ENCODE results near the gene GNE.
"Not testable (repeated sequence)": the region's sequence is repeated elsewhere in the genome, so short reads cannot be mapped to it uniquely, and the experiment has no call there.

GNE gene

DNA sequence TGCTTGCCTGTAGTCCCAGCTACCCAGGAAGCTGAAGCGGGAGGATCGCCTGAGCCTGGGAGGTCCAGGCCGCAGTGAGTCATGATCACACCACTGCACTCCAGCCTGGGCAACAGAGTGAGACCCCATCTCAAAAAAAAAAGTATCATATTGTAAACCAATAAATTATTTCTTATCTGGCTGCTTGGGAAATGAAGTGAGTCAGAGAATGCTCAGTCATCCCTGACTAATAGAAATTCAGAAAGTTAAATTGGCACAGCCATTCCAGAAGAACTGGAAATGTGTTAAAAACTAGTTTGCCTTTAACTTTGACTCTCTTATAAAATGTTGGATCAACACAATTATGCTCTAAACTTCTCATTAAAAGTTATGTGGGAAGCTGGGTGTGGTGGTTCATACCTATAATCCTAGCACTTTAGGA is 9.8 kb upstream of the GNE start:
- in situ Hi-C loops (cut with HindIII; ENCODE audit: low sequenced_read_pairs): no loop called here

GRCh38 chr9:36264896-36265295 is 6.6 kb upstream of the GNE start:
- in situ Hi-C loops (cut with HindIII; ENCODE audit: low sequenced_read_pairs): no loop called here

GRCh38 chr9:36263683-36264082 is 5.4 kb upstream of the GNE start:
- in situ Hi-C loops (cut with HindIII; ENCODE audit: low sequenced_read_pairs): no loop called here

GRCh38 chr9:36258996-36259533 is 817 bp upstream of the GNE start:
- in situ Hi-C loops (cut with HindIII; ENCODE audit: low sequenced_read_pairs): no loop called here

- in situ Hi-C loops (cut with HindIII; ENCODE audit: low sequenced_read_pairs): no loop called here
Observed at GRCh38 chr9:36251428-36251827, 6.8 kb downstream of the GNE start.

DNA sequence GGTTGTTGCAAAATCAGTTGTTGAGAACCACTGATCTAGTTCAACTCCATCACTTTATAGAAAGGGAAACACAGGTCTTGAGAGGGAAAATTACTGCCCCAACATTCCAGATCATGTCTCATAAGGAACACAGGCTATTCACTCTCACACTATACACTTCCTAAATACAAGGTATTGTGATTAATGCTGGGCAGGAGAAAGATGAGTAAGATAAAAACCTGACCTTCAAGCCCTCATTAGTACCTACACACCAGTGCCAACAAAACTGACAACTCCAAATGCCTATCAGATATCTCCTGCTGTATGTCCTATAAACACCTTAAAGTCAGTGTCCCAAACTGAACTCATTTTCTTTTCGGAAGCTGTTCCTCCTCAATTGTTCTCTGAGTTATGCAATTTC is 8.2 kb downstream of the GNE start:
- in situ Hi-C loops (cut with HindIII; ENCODE audit: low sequenced_read_pairs): no loop called here

- in situ Hi-C loops (cut with HindIII; ENCODE audit: low sequenced_read_pairs): no loop called here
Observed at GRCh38 chr9:36249189-36249588, 9.1 kb downstream of the GNE start.

- in situ Hi-C loops (cut with HindIII; ENCODE audit: low sequenced_read_pairs): not testable (repeated sequence)
Observed at GRCh38 chr9:36248061-36248460, 10.2 kb downstream of the GNE start.

- in situ Hi-C loops (cut with HindIII; ENCODE audit: low sequenced_read_pairs): no loop called here
Observed at GRCh38 chr9:36247356-36247755, 10.9 kb downstream of the GNE start.

- in situ Hi-C loops (cut with HindIII; ENCODE audit: low sequenced_read_pairs): no loop called here
Observed at GRCh38 chr9:36245906-36246305, 12.3 kb downstream of the GNE start.

DNA sequence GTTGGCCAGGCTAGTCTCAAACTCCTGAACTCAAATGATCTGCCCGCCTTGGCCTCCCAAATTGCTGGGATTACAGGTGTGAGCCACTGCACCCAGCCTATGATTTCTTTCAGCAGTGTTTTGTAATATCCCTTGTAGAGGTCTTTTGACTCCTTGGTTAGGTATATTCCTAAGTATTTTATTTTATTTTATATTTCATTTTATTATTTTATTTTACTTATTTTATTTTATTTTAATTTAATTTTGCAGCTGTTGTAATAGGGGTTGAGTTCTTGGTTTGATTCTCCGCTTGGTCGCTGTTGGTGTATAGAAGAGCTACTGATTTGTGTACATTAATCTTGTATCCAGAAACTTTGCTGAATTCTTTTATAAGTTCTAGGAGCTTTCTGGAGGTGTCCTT is 18.6 kb downstream of the GNE start:
- in situ Hi-C loops (cut with HindIII; ENCODE audit: low sequenced_read_pairs): not testable (repeated sequence)

DNA sequence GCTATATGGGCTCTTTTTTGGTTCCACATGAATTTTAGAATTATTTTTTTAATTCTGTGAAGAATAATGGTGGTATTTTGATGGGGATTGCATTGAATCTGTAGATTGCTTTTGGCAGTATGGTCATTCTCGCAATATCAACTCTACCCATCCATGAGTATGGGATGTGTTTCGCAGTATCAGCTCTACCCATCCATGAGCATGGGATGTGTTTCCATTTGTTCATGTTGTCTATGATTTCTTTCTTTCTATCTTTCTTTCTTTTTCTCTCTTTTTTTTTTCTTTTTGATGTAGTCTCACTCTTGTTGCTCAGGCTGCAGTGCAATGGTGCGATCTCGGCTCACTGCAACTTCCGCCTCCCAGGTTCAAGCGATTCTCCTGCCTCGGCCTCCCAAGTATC is 19.0 kb downstream of the GNE start:
- in situ Hi-C loops (cut with HindIII; ENCODE audit: low sequenced_read_pairs): not testable (repeated sequence)

- in situ Hi-C loops (cut with HindIII; ENCODE audit: low sequenced_read_pairs): no loop called here
Observed at GRCh38 chr9:36237230-36237629, 21.0 kb downstream of the GNE start.

GRCh38 chr9:36222449-36222848 is 35.8 kb downstream of the GNE start:
- in situ Hi-C loops (cut with HindIII; ENCODE audit: low sequenced_read_pairs): no loop called here

GRCh38 chr9:36221667-36222066 is 36.6 kb downstream of the GNE start:
- in situ Hi-C loops (cut with HindIII; ENCODE audit: low sequenced_read_pairs): no loop called here

- in situ Hi-C loops (cut with HindIII; ENCODE audit: low sequenced_read_pairs): no loop called here
Observed at GRCh38 chr9:36218411-36218901, 39.8 kb downstream of the GNE start.

GRCh38 chr9:36218011-36218410 is 40.2 kb downstream of the GNE start:
- in situ Hi-C loops (cut with HindIII; ENCODE audit: low sequenced_read_pairs): no loop called here

- in situ Hi-C loops (cut with HindIII; ENCODE audit: low sequenced_read_pairs): no loop called here
Observed at GRCh38 chr9:36217256-36217968, 40.8 kb downstream of the GNE start.

- in situ Hi-C loops (cut with HindIII; ENCODE audit: low sequenced_read_pairs): no loop called here
Observed at GRCh38 chr9:36214571-36214970, 43.7 kb downstream of the GNE start.

- in situ Hi-C loops (cut with HindIII; ENCODE audit: low sequenced_read_pairs): no loop called here
Observed at GRCh38 chr9:36213989-36214388, 44.3 kb downstream of the GNE start.

GRCh38 chr9:36213387-36213786 is 44.9 kb downstream of the GNE start:
- in situ Hi-C loops (cut with HindIII; ENCODE audit: low sequenced_read_pairs): no loop called here

DNA sequence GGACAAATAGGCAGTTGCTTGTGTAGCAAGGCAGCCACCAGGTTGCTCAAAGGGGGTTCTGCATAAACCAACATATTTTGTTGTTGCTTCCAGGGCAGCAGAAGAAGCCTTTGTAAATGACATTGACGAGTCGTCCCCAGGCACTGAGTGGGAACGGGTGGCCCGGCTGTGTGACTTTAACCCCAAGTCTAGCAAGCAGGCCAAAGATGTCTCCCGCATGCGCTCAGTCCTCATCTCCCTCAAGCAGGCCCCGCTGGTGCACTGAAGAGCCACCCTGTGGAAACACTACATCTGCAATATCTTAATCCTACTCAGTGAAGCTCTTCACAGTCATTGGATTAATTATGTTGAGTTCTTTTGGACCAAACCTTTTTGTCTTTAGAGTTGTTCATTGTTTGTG is 46.7 kb downstream of the GNE start:
- in situ Hi-C loops (cut with HindIII; ENCODE audit: low sequenced_read_pairs): no loop called here

DNA sequence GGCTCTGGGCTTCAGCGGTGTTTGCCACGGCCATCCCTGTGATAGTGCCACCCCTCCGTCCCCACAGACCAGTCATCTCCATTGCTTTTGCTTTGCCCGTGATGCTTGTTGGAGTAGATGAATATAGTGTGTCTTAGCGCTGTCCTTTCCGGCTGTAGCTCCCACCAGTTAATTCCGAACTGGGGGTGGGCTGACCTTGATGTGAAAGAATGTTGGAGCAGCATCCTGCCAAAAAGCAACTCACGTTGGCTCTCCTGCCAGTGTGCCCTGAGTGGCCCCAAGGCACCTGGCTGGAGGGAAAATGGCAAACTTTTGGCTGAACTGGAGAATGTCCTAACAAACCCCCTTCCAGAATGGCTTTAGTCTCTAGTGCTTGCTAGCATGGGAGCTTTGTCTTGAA is 47.5 kb downstream of the GNE start:
- in situ Hi-C loops (cut with HindIII; ENCODE audit: low sequenced_read_pairs): no loop called here

Data from DLD1 (cell line).